ENCODE results near the gene LAMA3. TPM values are rescaled to one million over a fixed set of nuclear protein-coding genes. Genes with fewer than 3 reads are reported as not detected.

Gene LAMA3
- polyA plus RNA-seq, 1 donor from 2014 or later, result 3.4 TPM

DNA sequence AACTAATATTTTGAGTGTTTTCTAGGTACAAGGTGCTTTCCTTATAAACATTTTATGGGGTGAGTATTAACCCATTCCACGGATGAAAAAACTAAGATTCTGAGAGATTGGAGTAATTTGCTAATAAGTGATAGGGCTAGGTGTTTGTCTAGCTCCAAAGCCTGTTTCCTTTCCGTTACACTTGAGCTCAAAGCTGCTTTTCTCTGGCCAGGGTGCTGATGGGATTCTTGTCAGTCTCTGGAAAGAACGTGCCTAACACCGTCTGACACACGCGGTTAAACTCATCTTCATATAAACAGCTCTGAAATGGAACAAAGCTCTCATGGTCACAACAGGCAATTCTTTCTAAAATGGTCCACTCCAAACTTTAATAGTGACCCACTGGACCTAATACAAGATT, 24.6 kb upstream of the LAMA3 start:
- no peak overlapping the region for H3K27ac ChIP-seq (ENCODE audit: low read length)
- no peak overlapping the region for H3K4me2 ChIP-seq (ENCODE audit: low read length)
- H3K79me2 ChIP-seq (replicated peaks; ENCODE audit: insufficient read depth, low read length), result no peaks in the 10 kb centered on the region
- H3K36me3 ChIP-seq (ENCODE audit: insufficient read depth, low read length), result no peaks in the 10 kb centered on the region
- no peaks in the 10 kb centered on the region for H3K9me2 ChIP-seq (ENCODE audit: insufficient read depth, low read length)
- TF ChIP-seq RAD21 (conservative IDR thresholded peaks at IDR 0.05) (no peak), TAF1 (IDR thresholded peaks at IDR 0.05; ENCODE audit: low read depth) (no peak), SMC3 (conservative IDR thresholded peaks at IDR 0.05; ENCODE audit: poor library complexity) (no peak), REST (IDR thresholded peaks at IDR 0.05; ENCODE audit: borderline replicate concordance) (no peak), MXI1 (conservative IDR thresholded peaks at IDR 0.05; ENCODE audit: poor library complexity, severe bottlenecking) (no peak), POLR2AphosphoS5 (IDR thresholded peaks at IDR 0.05) (no peak), EZH2 (IDR thresholded peaks at IDR 0.05; ENCODE audit: borderline replicate concordance, insufficient read depth, low read length, poor library complexity, severe bottlenecking) (no peak), EP300 (conservative IDR thresholded peaks at IDR 0.05; ENCODE audit: poor library complexity, severe bottlenecking) (no peak)
- TF ChIP-seq, protein P1, sequence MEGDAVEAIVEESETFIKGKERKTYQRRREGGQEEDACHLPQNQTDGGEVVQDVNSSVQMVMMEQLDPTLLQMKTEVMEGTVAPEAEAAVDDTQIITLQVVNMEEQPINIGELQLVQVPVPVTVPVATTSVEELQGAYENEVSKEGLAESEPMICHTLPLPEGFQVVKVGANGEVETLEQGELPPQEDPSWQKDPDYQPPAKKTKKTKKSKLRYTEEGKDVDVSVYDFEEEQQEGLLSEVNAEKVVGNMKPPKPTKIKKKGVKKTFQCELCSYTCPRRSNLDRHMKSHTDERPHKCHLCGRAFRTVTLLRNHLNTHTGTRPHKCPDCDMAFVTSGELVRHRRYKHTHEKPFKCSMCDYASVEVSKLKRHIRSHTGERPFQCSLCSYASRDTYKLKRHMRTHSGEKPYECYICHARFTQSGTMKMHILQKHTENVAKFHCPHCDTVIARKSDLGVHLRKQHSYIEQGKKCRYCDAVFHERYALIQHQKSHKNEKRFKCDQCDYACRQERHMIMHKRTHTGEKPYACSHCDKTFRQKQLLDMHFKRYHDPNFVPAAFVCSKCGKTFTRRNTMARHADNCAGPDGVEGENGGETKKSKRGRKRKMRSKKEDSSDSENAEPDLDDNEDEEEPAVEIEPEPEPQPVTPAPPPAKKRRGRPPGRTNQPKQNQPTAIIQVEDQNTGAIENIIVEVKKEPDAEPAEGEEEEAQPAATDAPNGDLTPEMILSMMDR (IDR thresholded peaks at IDR 0.05; ENCODE audit: poor library complexity, severe bottlenecking), result no peak
- no peak overlapping the region for H3K4me3 ChIP-seq (ENCODE audit: low read length)
- H3F3A ChIP-seq (ENCODE audit: insufficient read depth, low read length, poor library complexity, severe bottlenecking), result no peaks in the 10 kb centered on the region
- H4K20me1 ChIP-seq (ENCODE audit: insufficient read depth), result no peaks in the 10 kb centered on the region
- H3K9ac ChIP-seq (ENCODE audit: low read length), result no peak overlapping the region
- no peaks in the 10 kb centered on the region for H3K9me3 ChIP-seq (ENCODE audit: low read length)
- no peak overlapping the region for H2AFZ ChIP-seq (ENCODE audit: low read depth, low read length)
- H3K27me3 ChIP-seq (ENCODE audit: insufficient read depth, low read depth, low read length), result peaks cover 23% of the 10 kb centered on the region

- Histone ChIP-seq H3K4me3 (ENCODE audit: low read length) (no peak overlapping the region), H4K20me1 (ENCODE audit: insufficient read depth) (no peaks in the 10 kb centered on the region), H3F3A (ENCODE audit: insufficient read depth, low read length, poor library complexity, severe bottlenecking) (no peaks in the 10 kb centered on the region), H3K9me2 (ENCODE audit: insufficient read depth, low read length) (no peaks in the 10 kb centered on the region), H2AFZ (ENCODE audit: low read depth, low read length) (no peak overlapping the region), H3K27me3 (ENCODE audit: insufficient read depth, low read depth, low read length) (peaks cover 10% of the 10 kb centered on the region), H3K4me2 (ENCODE audit: low read length) (no peak overlapping the region), H3K36me3 (ENCODE audit: insufficient read depth, low read length) (no peaks in the 10 kb centered on the region), H3K27ac (ENCODE audit: low read length) (no peak overlapping the region), H3K79me2 (replicated peaks; ENCODE audit: insufficient read depth, low read length) (no peaks in the 10 kb centered on the region), H3K9me3 (ENCODE audit: low read length) (no peaks in the 10 kb centered on the region), H3K9ac (ENCODE audit: low read length) (no peak overlapping the region)
- TF ChIP-seq EZH2 (IDR thresholded peaks at IDR 0.05; ENCODE audit: borderline replicate concordance, insufficient read depth, low read length, poor library complexity, severe bottlenecking) (no peak), TAF1 (IDR thresholded peaks at IDR 0.05; ENCODE audit: low read depth) (no peak), POLR2AphosphoS5 (IDR thresholded peaks at IDR 0.05) (no peak), MXI1 (conservative IDR thresholded peaks at IDR 0.05; ENCODE audit: poor library complexity, severe bottlenecking) (no peak), RAD21 (conservative IDR thresholded peaks at IDR 0.05) (no peak), REST (IDR thresholded peaks at IDR 0.05; ENCODE audit: borderline replicate concordance) (no peak), EP300 (conservative IDR thresholded peaks at IDR 0.05; ENCODE audit: poor library complexity, severe bottlenecking) (no peak), SMC3 (conservative IDR thresholded peaks at IDR 0.05; ENCODE audit: poor library complexity) (no peak)
- TF ChIP-seq, protein P1 (IDR thresholded peaks at IDR 0.05; ENCODE audit: poor library complexity, severe bottlenecking), result no peak
Observed at GRCh38 chr18:23667114-23667513, 22.1 kb upstream of the LAMA3 start.
